HL-60 (cell line): Measurements from ENCODE around the gene GPC5.
"Not testable (repeated sequence)": the region's sequence is repeated elsewhere in the genome, so short reads cannot be mapped to it uniquely, and the experiment has no call there.

Source experiments
- DNase-seq, 2 experiments: peaks; one replicate each; pipeline ENCODE4 v3.0.0-alpha.2; 2010 to 2020; ENCODE audit warnings: low read depth in 1 of 2, low spot score in 1 of 2
- H3K27ac ChIP-seq: fragments of 250-450 bp; sonication (Bioruptor Pico); replicated peaks from 2 replicates; pipeline ENCODE4 v1.5.1; 2020; ENCODE audit warnings: mild to moderate bottlenecking, moderate library complexity
- H3K27me3 ChIP-seq: fragments of 250-450 bp; sonication (Bioruptor Pico); 2 replicates; pipeline ENCODE4 v1.5.1; 2021; ENCODE audit warnings: mild to moderate bottlenecking, moderate library complexity; ENCODE audit not compliant: insufficient read depth, poor library complexity, severe bottlenecking
- H3K4me3 ChIP-seq: replicated peaks from 2 replicates; pipeline ENCODE4 v1.5.1; 2011; ENCODE audit warnings: mild to moderate bottlenecking, control low read depth, low read length; ENCODE audit not compliant: insufficient read depth
- CTCF ChIP-seq: IDR thresholded peaks from one replicate; pipeline ENCODE4 v1.5.1; 2011; ENCODE audit warnings: low read length, control low read depth, inconsistent platforms; ENCODE audit not compliant: insufficient read depth
- GABPA ChIP-seq: IDR thresholded peaks from 2 replicates; pipeline ENCODE4 v1.6.1; 2012; ENCODE audit warnings: low read depth
- POLR2AphosphoS5 ChIP-seq: IDR thresholded peaks from 2 replicates; pipeline ENCODE4 v1.6.1; 2012; ENCODE audit warnings: low read depth
- SPI1 ChIP-seq: IDR thresholded peaks from 2 replicates; pipeline ENCODE4 v1.6.1; 2012; ENCODE audit warnings: low read depth, mild to moderate bottlenecking, borderline replicate concordance
- TF ChIP-seq, protein P1 (sequence below): IDR thresholded peaks from 2 replicates; pipeline ENCODE4 v1.6.1; 2012; ENCODE audit warnings: low read depth; ENCODE audit not compliant: insufficient replicate concordance

Gene GPC5

DNA sequence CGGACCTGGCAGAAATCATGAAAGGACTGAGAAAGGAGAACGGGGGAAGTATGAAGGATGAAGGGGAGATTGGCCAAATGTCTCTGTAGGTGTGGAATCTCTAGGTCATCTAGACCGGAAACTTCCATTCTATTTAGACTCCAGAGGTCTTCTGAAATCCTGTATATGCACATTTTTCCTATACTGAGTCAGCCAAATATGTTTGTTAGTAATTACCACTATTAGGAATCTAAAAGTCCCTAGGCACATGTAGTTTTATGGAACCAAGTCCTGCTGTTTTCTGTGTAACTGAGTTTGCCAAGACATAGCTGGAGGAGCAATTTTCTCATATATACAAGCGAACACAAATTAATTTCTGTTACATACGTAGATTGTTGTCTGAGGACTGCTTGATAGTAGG lies 498.1 kb downstream of the GPC5 start:
- DNase-seq, result no peak
- Histone ChIP-seq H3K27me3 (no peaks in the 10 kb centered on the region), H3K4me3 (no peak overlapping the region), H3K27ac (no peak overlapping the region)
- TF ChIP-seq POLR2AphosphoS5 (no peak), SPI1 (no peak)
- TF ChIP-seq, protein P1, sequence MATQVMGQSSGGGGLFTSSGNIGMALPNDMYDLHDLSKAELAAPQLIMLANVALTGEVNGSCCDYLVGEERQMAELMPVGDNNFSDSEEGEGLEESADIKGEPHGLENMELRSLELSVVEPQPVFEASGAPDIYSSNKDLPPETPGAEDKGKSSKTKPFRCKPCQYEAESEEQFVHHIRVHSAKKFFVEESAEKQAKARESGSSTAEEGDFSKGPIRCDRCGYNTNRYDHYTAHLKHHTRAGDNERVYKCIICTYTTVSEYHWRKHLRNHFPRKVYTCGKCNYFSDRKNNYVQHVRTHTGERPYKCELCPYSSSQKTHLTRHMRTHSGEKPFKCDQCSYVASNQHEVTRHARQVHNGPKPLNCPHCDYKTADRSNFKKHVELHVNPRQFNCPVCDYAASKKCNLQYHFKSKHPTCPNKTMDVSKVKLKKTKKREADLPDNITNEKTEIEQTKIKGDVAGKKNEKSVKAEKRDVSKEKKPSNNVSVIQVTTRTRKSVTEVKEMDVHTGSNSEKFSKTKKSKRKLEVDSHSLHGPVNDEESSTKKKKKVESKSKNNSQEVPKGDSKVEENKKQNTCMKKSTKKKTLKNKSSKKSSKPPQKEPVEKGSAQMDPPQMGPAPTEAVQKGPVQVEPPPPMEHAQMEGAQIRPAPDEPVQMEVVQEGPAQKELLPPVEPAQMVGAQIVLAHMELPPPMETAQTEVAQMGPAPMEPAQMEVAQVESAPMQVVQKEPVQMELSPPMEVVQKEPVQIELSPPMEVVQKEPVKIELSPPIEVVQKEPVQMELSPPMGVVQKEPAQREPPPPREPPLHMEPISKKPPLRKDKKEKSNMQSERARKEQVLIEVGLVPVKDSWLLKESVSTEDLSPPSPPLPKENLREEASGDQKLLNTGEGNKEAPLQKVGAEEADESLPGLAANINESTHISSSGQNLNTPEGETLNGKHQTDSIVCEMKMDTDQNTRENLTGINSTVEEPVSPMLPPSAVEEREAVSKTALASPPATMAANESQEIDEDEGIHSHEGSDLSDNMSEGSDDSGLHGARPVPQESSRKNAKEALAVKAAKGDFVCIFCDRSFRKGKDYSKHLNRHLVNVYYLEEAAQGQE, result no peak

DNA sequence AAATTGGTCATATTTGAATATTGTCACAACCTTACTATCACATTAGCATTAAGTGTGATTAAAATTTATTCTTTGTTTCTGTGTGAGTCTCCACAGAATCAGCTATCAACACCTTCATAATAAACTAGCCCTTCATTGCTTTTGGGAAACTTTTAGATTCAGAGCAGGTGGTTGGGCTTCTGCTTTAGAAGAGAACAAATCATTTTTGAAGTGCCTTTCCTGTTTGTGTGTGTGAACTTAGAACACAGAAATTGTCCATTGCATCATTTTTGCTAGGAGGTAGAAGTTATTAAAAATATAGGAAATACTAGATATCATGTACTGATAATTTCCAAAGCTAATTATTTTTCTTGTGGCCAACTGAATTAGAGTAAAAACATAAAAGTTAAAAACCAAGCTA lies 500.6 kb downstream of the GPC5 start:
- not testable (repeated sequence) for H3K27ac ChIP-seq, H3K4me3 ChIP-seq, DNase-seq, H3K27me3 ChIP-seq

DNA sequence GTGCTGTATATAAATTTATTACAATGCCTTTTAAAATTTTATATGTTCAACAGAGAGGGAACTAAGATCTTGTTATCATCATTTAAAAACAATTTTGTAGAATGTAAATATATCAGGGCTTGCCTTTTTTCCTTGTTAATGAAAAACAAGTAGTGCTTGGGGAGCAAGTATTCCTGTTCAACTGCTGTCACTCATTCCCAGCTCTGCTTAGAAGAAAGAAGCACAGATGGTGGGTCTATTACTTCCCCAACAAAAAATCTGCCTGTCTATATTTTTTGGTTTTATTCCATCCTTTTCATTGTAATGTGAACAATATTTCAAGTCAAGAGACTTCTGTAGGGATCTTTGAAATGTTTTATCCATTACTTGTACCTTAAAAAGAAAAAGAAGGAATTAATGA lies 503.9 kb downstream of the GPC5 start:
- Histone ChIP-seq H3K4me3 (no peak overlapping the region), H3K27ac (no peak overlapping the region), H3K27me3 (no peaks in the 10 kb centered on the region)
- TF ChIP-seq POLR2AphosphoS5 (no peak), GABPA (no peak), CTCF (no peak), SPI1 (no peak)
- TF ChIP-seq, protein P1, result no peak
- no peak for DNase-seq

DNA sequence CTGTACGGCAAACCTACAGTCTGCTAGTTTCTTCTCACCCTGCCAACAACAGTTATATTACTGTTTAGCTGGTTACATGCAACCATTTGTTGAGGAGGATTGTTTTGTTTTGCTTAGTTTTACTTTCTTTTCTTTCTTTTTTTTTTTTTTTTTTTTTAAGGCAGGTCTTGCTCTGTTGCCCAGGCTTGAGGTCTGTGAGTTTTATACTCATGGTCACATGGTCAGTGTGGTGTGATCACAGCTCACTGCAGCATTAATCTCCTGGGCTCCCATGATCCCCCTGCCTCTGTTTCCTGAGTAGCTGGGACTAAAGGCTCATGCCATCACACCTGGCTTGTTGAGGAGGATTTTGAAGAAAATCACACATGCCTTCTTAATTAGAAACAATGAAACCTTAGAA lies 505.6 kb downstream of the GPC5 start:
- no peak for DNase-seq
- H3K4me3 ChIP-seq, result no peak overlapping the region
- TF ChIP-seq POLR2AphosphoS5 (no peak), CTCF (no peak)
- TF ChIP-seq, protein P1, result no peak

More for the DNA sequence above, 505.6 kb downstream of the GPC5 start:
- no peaks in the 10 kb centered on the region for H3K27me3 ChIP-seq
- no peak overlapping the region for H3K27ac ChIP-seq
